ENCODE measurements around the gene RFX1. TPM values are rescaled to one million over a fixed set of nuclear protein-coding genes. Genes with fewer than 3 reads are reported as not detected.
"Not testable (repeated sequence)": the region's sequence is repeated elsewhere in the genome, so short reads cannot be mapped to it uniquely, and the experiment has no call there.

Gene RFX1
- total RNA-seq, 2 donors from 2014 or later, result 17.1 to 24.3 TPM

GRCh38 chr19:14042659-14043608, 36.8 kb upstream of the RFX1 start:
- 73 to 83% methylated on average over 9 to 19 of the region's 19 CpGs for WGBS, 2 experiments (ENCODE audit: insufficient coverage in 1 of 2, insufficient read length in 1 of 2)
- not testable (repeated sequence) for H3K9ac ChIP-seq (ENCODE audit: extremely low read depth, low read length, poor library complexity, severe bottlenecking); H3K27me3 Mint-ChIP-seq (ENCODE audit: insufficient read depth); H3K36me3 ChIP-seq (ENCODE audit: control insufficient read depth, insufficient read depth, low read length); H3K4me1 Mint-ChIP-seq; H3K4me1 ChIP-seq (ENCODE audit: control insufficient read depth, insufficient read depth, low read length); H3K27me3 ChIP-seq (ENCODE audit: control insufficient read depth, insufficient read depth, low read length, poor library complexity, severe bottlenecking); H3K9me3 Mint-ChIP-seq; H3K9me3 ChIP-seq (ENCODE audit: control insufficient read depth, low read length); H3K4me3 ChIP-seq (ENCODE audit: low read length); H3K4me3 Mint-ChIP-seq
- peaks cover 17% of the 10 kb centered on the region for H3K36me3 Mint-ChIP-seq (ENCODE audit: low read depth)
- peak overlapping the region; percentile 89 for H3K27ac Mint-ChIP-seq
- DNase-seq, result peak; percentile 91
- peak overlapping the region; percentile 49 for H3K27ac ChIP-seq (ENCODE audit: low read depth, low read length)
- TF ChIP-seq CTCF (conservative IDR thresholded peaks at IDR 0.05), result peak; percentile 82

- WGBS, 2 experiments (ENCODE audit: insufficient coverage in 1 of 2, insufficient read length in 1 of 2), result 91 to 94% methylated on average over 3 to 7 of the region's 7 CpGs
- H3K9me3 Mint-ChIP-seq, result no peaks in the 10 kb centered on the region
- no peak for TF ChIP-seq CTCF (conservative IDR thresholded peaks at IDR 0.05)
- H3K9ac ChIP-seq (ENCODE audit: extremely low read depth, low read length, poor library complexity, severe bottlenecking), result no peak overlapping the region
- no peak overlapping the region for H3K27ac Mint-ChIP-seq
- no peak overlapping the region for H3K4me3 ChIP-seq (ENCODE audit: low read length)
- no peak overlapping the region for H3K4me3 Mint-ChIP-seq
- H3K27me3 Mint-ChIP-seq (ENCODE audit: insufficient read depth), result no peaks in the 10 kb centered on the region
- peaks cover 4% of the 10 kb centered on the region for H3K36me3 ChIP-seq (ENCODE audit: control insufficient read depth, insufficient read depth, low read length)
- no peaks in the 10 kb centered on the region for H3K4me1 ChIP-seq (ENCODE audit: control insufficient read depth, insufficient read depth, low read length)
- no peak for DNase-seq
- peaks cover 10% of the 10 kb centered on the region for H3K36me3 Mint-ChIP-seq (ENCODE audit: low read depth)
- no peaks in the 10 kb centered on the region for H3K9me3 ChIP-seq (ENCODE audit: control insufficient read depth, low read length)
- H3K27ac ChIP-seq (ENCODE audit: low read depth, low read length), result no peak overlapping the region
- H3K4me1 Mint-ChIP-seq, result no peaks in the 10 kb centered on the region
- no peaks in the 10 kb centered on the region for H3K27me3 ChIP-seq (ENCODE audit: control insufficient read depth, insufficient read depth, low read length, poor library complexity, severe bottlenecking)
These were observed 33.1 kb upstream of the RFX1 start for GRCh38 chr19:14039181-14039580.

GRCh38 chr19:14035706-14036105, 29.6 kb upstream of the RFX1 start:
- DNase-seq, result no peak
- Histone ChIP-seq H3K4me1 (ENCODE audit: control insufficient read depth, insufficient read depth, low read length) (no peaks in the 10 kb centered on the region), H3K27me3 (ENCODE audit: control insufficient read depth, insufficient read depth, low read length, poor library complexity, severe bottlenecking) (peaks cover 7% of the 10 kb centered on the region), H3K9ac (ENCODE audit: extremely low read depth, low read length, poor library complexity, severe bottlenecking) (no peak overlapping the region), H3K27ac (ENCODE audit: low read depth, low read length) (no peak overlapping the region), H3K4me3 (ENCODE audit: low read length) (no peak overlapping the region), H3K9me3 (ENCODE audit: control insufficient read depth, low read length) (no peaks in the 10 kb centered on the region), H3K36me3 (ENCODE audit: control insufficient read depth, insufficient read depth, low read length) (peaks cover 4% of the 10 kb centered on the region)
- peaks cover 8% of the 10 kb centered on the region for H3K36me3 Mint-ChIP-seq (ENCODE audit: low read depth)
- no peak overlapping the region for H3K4me3 Mint-ChIP-seq
- H3K4me1 Mint-ChIP-seq, result no peaks in the 10 kb centered on the region
- WGBS, 2 experiments (ENCODE audit: insufficient coverage in 1 of 2, insufficient read length in 1 of 2), result 91 to 92% methylated on average over 5 to 7 of the region's 7 CpGs
- no peak for TF ChIP-seq CTCF (conservative IDR thresholded peaks at IDR 0.05)
- no peak overlapping the region for H3K27ac Mint-ChIP-seq
- peaks cover 7% of the 10 kb centered on the region for H3K27me3 Mint-ChIP-seq (ENCODE audit: insufficient read depth)
- H3K9me3 Mint-ChIP-seq, result no peaks in the 10 kb centered on the region

All from endodermal cell (in vitro differentiated cells).